Measurements from ENCODE around the gene KATNB1. TPM values are rescaled to one million over a fixed set of nuclear protein-coding genes. Genes with fewer than 3 reads are reported as not detected.

Gene KATNB1
- 12.0 and 13.5 TPM in 2 replicates for total RNA-seq

GRCh38 chr16:57735755-57736418 is at the start of gene KATNB1:
TSS of gene KATNB1 (plus strand) at chr16:57735770. CDS start at chr16:57737244, 1,474 bp downstream.

DNA sequence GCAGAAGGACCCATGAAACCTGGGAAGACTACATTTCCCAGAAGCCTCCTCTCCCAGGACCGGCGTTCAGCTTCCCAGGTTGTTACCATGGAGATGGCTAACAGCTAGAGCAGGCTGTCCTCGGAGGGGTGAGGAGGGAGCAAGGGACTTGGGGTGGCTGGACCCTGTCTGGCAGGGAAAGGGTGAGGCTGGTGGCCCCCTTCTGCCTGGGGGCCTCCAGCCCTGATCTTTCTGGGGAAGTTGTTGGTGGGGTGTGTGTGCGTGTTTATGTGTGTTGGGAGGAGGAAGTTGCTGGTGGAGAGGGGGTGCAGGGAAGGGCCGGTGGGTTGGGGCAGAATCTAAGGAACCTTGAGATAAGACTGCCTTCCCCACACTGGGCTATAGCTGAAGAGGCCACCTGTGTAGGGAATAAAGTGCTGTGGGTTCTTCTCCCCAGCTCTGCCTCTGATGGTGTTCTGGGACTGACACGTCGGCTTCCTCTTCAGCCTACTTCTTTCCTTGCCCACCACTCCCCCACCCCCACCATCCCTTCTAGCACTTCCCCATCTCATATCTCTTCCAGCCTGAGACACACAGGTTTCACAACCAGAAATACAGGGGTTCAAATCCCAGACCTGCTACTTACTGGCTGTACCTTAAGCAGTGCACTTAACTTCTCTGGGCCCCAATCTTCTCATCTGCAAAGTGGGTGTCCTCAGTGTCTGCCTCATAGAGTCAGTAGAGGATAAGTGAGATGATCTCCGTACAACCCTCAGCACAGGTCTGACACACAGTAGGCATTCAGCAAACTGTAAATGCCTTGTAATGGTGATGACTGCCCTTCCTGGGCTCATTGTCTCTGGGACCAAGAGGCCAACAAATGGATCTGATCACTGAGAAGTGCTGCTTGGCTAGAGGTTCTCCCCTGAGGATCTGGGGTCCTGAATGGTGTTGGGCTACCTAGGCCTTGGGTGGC is 40.6 kb upstream of the KATNB1 start, which contains the start of gene DRC7:
TSS of gene DRC7 (plus strand) at position 82 of the 955 bp plus-strand sequence. CDS start 3,144 bp downstream, outside the sequence.

GRCh38 chr16:57802341-57803133 is 67.0 kb downstream of the KATNB1 start, which contains the start of gene KIFC3:
TSS of gene KIFC3 (minus strand) at chr16:57802491. CDS start at chr16:57798243, 4,248 bp downstream.

Small RNAs within 50 kb of the gene (small RNA-seq; reads per million reads assigned to genes)
- not detected for gene MIR6772

Other genes with a start within 250 kb of the KATNB1 start
- gene DOK4, start 249.3 kb upstream of the KATNB1 start, total RNA-seq = 23.0 and 30.5 TPM in 2 replicates
- 9.9 and 11.1 TPM in 2 replicates for gene CCDC102A, start 199.2 kb upstream of the KATNB1 start, total RNA-seq
- gene ADGRG5, start 193.1 kb upstream of the KATNB1 start, total RNA-seq = under 0.01 TPM in 1 of 2 replicates, not detected in the other
- 1.4 and 3.1 TPM in 2 replicates for gene ADGRG1, start 107.1 kb upstream of the KATNB1 start, total RNA-seq
- gene ADGRG3, start 67.5 kb upstream of the KATNB1 start, total RNA-seq = not detected in 2 replicates
- gene DRC7, start 41.0 kb upstream of the KATNB1 start, total RNA-seq = 0.32 TPM in 1 of 2 replicates, not detected in the other
- gene KIFC3, start 66.7 kb downstream of the KATNB1 start, total RNA-seq = 41.8 and 62.3 TPM in 2 replicates
- not detected in 2 replicates for gene CNGB1, start 235.4 kb downstream of the KATNB1 start, total RNA-seq